Spleen (tissue), 11 donors: Measurements from ENCODE around the gene CLRN3. TPM values are rescaled to one million over a fixed set of nuclear protein-coding genes. Genes with fewer than 3 reads are reported as not detected.
A peak's percentile ranks its signal among the peaks of the same experiment; 100 is the strongest.

Source experiments
- DNase-seq: peaks from one replicate; pipeline ENCODE4 v3.0.0-alpha.2; 2020
- H3K27ac ChIP-seq, 8 donors: fragments of 200-600 bp; sonication (generic) in 7 of 8; 1 replicate in 4 of 8; 2 replicates in 4 of 8; pipeline versions ENCODE4 v1.5.0 to v1.8.0; 2016 to 2021; ENCODE audit warnings: inconsistent platforms in 4 of 8, mild to moderate bottlenecking in 4 of 8, moderate library complexity in 1 of 8
- H3K27me3 ChIP-seq, 7 donors: fragments of 200-600 bp; sonication (generic) in 6 of 7; replicated peaks in 1 of 7; 1 replicate in 4 of 7; 2 replicates in 3 of 7; pipeline versions ENCODE4 v1.5.0 to v1.8.0; 2016 to 2021; ENCODE audit warnings: inconsistent platforms in 3 of 7, mild to moderate bottlenecking in 1 of 7
- H3K36me3 ChIP-seq, 6 donors: fragments of 200-600 bp; sonication (generic) in 5 of 6; 1 replicate in 4 of 6; 2 replicates in 2 of 6; pipeline versions ENCODE4 v1.5.0 to v1.8.0; 2016 to 2021; ENCODE audit warnings: inconsistent platforms in 2 of 6
- H3K4me1 ChIP-seq, 6 donors: fragments of 200-600 bp; sonication (generic) in 5 of 6; 1 replicate in 3 of 6; 2 replicates in 3 of 6; pipeline versions ENCODE4 v1.5.0 to v1.8.0; 2016 to 2021; ENCODE audit warnings: inconsistent platforms in 3 of 6
- H3K4me3 ChIP-seq, 8 donors: fragments of 200-600 bp; sonication (generic) in 7 of 8; 1 replicate in 4 of 8; 2 replicates in 4 of 8; pipeline versions ENCODE4 v1.5.0 to v1.8.0; 2016 to 2021; ENCODE audit warnings: inconsistent platforms in 4 of 8, mild to moderate bottlenecking in 4 of 8, moderate library complexity in 2 of 8
- H3K9me3 ChIP-seq, 8 donors: fragments of 200-600 bp; sonication (generic) in 7 of 8; 1 replicate in 4 of 8; 2 replicates in 4 of 8; pipeline versions ENCODE4 v1.5.0 to v1.8.0; 2016 to 2021; ENCODE audit warnings: inconsistent platforms in 4 of 8
- POLR2A ChIP-seq, 3 donors: fragments of 450-650 bp; IDR thresholded peaks; one replicate each; pipeline ENCODE4 v1.5.1; 2017; ENCODE audit warnings: antibody characterized with exemption in 3 of 3, mild to moderate bottlenecking in 1 of 3
- POLR2AphosphoS5 ChIP-seq, 3 donors: sonication (generic); formaldehyde crosslinking; IDR thresholded peaks; one replicate each; pipeline ENCODE4 v1.5.1; 2017; ENCODE audit warnings: antibody characterized with exemption in 3 of 3
- WGBS, 5 donors: extraction: QIAGEN DNeasy Blood & Tissue Kit in 3 of 5; methylation state at CpG; one replicate each; pipeline versions ENCODE4 v1.1.5 to v1.1.7; 2013 to 2018; 5-methylcytosine and 5-hydroxymethylcytosine counted together
- intact Hi-C: fragments of 100-400 bp; cut with DNase I; formaldehyde crosslinking; loops from one replicate; pipeline ENCODE4 v1.15.0; 2023; ENCODE audit warnings: low total_unique reads
- polyA plus RNA-seq, 3 donors: library from polyadenylated mRNA; stranded (reverse); fragments of 200-250 nt; gene quantifications; one replicate each; pipeline ENCODE4 v1.2.1, GENCODE V29; 2013
- total RNA-seq, 7 donors: library from RNA; depleted of rRNA in 3 of 7; stranded (reverse); fragments of >200 nt in 3 of 7; fragmentation: NEBNext Ultra II Directional in 4 of 7; extraction: Animal tissue kit (Norgen Biotek cat#: 25700) in 4 of 7; gene quantifications; one replicate each; pipeline versions ENCODE4 v1.1.0 to v1.2.1, GENCODE V29; 2016 to 2021
- TF ChIP-seq, protein P1 (sequence below), 11 experiments: fragments of 200-600 bp in 7 of 11; fragments of 450-650 bp in 4 of 11; sonication (generic) in 4 of 11; IDR thresholded peaks in 8 of 11; conservative IDR thresholded peaks in 3 of 11; 1 replicate in 7 of 11; 2 replicates in 4 of 11; pipeline versions ENCODE4 v1.4.0 to v1.8.0; 2016 to 2021; ENCODE audit warnings: antibody characterized with exemption in 11 of 11, inconsistent platforms in 4 of 11, mild to moderate bottlenecking in 1 of 11
- donor health status: healthy with polysubstance abuse.
- donor health status: DM: no; HTN: no; CAD: no; lungs with moderate emphysema.
- donor health status: DM: no; HTN: no; CAD: no.
- donor health status: Bipolar disorder and iron deficiency.
- donor health status: healthy.
- donor health status: DM: no; HTN: no; CAD: no.
- donor health status: DM: yes; HTN: yes; CAD: no.

Gene CLRN3
- total and polyA plus RNA-seq, 10 donors: 0.22 to 0.43 TPM; not detected in 8

DNA sequence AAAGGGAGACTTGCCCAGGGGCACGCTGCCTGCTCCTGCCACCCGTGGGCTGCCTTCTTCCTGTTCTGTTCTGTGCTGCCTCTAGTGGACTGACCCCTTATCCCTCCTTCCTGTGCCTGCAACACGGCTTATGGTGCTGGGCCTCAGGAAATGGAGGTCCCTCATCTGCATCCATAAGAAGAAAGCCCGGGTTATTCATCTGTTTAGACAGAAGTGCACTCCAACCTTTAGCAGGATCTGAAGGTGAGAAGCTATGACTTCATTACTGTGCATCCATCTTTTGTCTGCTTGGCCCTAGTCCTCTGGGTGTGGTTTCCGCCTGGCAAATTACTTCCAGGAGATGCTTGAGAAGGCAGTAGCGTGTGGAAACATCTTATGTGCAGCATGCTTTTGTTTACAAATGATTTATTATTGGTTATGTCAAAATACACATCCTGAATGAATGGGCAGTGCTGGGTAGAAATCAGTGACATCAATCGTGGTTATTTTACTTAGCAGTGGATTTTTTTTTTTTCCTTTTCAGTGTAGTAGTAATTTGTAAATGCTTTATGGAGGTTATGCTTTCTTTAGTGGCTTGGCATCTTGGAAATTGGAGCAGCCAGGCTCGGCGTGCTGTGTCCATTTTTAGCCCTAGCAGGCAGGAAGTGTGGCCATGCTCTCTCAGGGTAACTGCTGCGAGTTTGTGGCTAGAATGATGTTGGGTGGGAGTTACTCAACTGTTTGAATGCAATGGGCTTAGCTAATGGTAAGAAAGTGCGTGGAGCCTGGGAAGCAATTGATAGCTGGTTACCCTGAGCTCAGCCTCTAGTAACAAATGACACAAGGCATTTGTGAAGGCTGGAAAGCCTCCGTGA is 26.9 kb upstream of the CLRN3 start:
- no peaks in the 10 kb centered on the region for H3K27me3 ChIP-seq
- DNase-seq: no peak
- peaks cover 0 to 62% (median 32%) of the 10 kb centered on the region in 6 donors for H3K4me1 ChIP-seq
- H3K36me3 ChIP-seq: no peaks in the 10 kb centered on the region
- no peak for TF ChIP-seq POLR2A (IDR thresholded peaks at IDR 0.05)
- TF ChIP-seq POLR2AphosphoS5 (IDR thresholded peaks at IDR 0.05): no peak
- TF ChIP-seq, protein P1, sequence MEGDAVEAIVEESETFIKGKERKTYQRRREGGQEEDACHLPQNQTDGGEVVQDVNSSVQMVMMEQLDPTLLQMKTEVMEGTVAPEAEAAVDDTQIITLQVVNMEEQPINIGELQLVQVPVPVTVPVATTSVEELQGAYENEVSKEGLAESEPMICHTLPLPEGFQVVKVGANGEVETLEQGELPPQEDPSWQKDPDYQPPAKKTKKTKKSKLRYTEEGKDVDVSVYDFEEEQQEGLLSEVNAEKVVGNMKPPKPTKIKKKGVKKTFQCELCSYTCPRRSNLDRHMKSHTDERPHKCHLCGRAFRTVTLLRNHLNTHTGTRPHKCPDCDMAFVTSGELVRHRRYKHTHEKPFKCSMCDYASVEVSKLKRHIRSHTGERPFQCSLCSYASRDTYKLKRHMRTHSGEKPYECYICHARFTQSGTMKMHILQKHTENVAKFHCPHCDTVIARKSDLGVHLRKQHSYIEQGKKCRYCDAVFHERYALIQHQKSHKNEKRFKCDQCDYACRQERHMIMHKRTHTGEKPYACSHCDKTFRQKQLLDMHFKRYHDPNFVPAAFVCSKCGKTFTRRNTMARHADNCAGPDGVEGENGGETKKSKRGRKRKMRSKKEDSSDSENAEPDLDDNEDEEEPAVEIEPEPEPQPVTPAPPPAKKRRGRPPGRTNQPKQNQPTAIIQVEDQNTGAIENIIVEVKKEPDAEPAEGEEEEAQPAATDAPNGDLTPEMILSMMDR (IDR thresholded peaks at IDR 0.05 in 8 of 11, conservative IDR thresholded peaks at IDR 0.05 in 3 of 11): no peak
- intact Hi-C loops: no loop called here
- H3K27ac ChIP-seq: peak overlapping the region in 7 of 8 donors; percentile 25 to 71 (median 32)
- no peak overlapping the region for H3K4me3 ChIP-seq
- WGBS, 5 donors: 20 to 32% (median 31%) methylated on average over 12 of the region's 12 CpGs
- peaks cover 0 to 8% (median 0%) of the 10 kb centered on the region in 8 donors for H3K9me3 ChIP-seq

DNA sequence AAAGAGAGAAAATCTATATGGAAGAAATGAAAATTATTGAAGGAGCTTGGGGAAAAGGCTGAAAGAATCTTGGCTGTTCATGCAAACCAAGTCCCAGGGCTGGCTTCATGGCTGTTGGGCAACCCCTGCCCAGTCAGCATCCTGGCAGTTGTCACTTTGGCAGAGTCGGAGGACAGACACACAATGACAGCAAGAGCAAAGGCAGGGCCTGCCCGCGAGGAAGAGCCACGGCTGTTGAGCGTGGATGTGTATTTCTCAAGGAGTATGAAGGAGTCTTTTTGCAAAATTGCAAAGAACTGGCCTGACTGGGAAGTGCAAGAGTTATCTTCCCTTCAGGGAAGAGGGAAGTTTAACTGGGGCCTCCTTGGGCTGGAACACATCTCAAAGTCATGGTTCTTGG is 25.8 kb upstream of the CLRN3 start:
- no peak for DNase-seq
- peak in 2 of 3 donors; percentile 18 to 50 for TF ChIP-seq POLR2AphosphoS5 (IDR thresholded peaks at IDR 0.05)
- TF ChIP-seq, protein P1 (IDR thresholded peaks at IDR 0.05 in 8 of 11, conservative IDR thresholded peaks at IDR 0.05 in 3 of 11): no peak
- peaks cover 0 to 59% (median 32%) of the 10 kb centered on the region in 6 donors for H3K4me1 ChIP-seq
- WGBS, 5 donors: 53 to 97% (median 69%) methylated on average over 5 of the region's 5 CpGs
- H3K36me3 ChIP-seq: no peaks in the 10 kb centered on the region
- H3K27me3 ChIP-seq: no peaks in the 10 kb centered on the region
- H3K9me3 ChIP-seq: peaks cover 0 to 8% (median 0%) of the 10 kb centered on the region in 8 donors
- intact Hi-C loops: no loop called here
- H3K27ac ChIP-seq: peak overlapping the region in 3 of 8 donors; percentile 64 to 71 (median 66)
- no peak overlapping the region for H3K4me3 ChIP-seq

DNA sequence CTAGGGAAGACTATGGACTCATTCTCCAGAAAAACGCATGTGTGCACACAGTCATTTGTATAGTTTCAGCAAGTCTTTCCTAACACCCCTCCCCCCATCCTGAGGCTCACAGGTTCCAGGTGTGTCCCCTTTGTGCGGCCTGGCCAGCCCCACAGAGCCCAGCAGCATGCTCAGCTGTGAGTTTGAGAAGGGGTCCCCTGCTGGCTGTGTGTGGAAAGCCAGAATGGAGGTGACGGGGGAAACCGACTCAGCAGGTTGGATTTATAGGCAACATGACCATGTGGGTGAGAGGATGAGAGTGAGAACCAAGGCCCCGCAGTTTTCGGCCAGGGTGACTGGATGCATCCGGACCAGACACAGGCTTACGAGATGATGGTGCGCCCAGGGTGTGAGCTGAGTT is 24.1 kb upstream of the CLRN3 start:
- peaks cover 0 to 45% (median 24%) of the 10 kb centered on the region in 6 donors for H3K4me1 ChIP-seq
- intact Hi-C loops: no loop called here
- no peaks in the 10 kb centered on the region for H3K36me3 ChIP-seq
- peaks cover 0 to 8% (median 0%) of the 10 kb centered on the region in 8 donors for H3K9me3 ChIP-seq
- no peak overlapping the region for H3K27ac ChIP-seq
- WGBS, 5 donors: 89 to 98% (median 96%) methylated on average over 9 of the region's 9 CpGs
- no peaks in the 10 kb centered on the region for H3K27me3 ChIP-seq
- no peak for TF ChIP-seq POLR2AphosphoS5 (IDR thresholded peaks at IDR 0.05)
- no peak for TF ChIP-seq POLR2A (IDR thresholded peaks at IDR 0.05)
- TF ChIP-seq, protein P1 (IDR thresholded peaks at IDR 0.05 in 8 of 11, conservative IDR thresholded peaks at IDR 0.05 in 3 of 11): no peak
- H3K4me3 ChIP-seq: no peak overlapping the region
- no peak for DNase-seq

DNA sequence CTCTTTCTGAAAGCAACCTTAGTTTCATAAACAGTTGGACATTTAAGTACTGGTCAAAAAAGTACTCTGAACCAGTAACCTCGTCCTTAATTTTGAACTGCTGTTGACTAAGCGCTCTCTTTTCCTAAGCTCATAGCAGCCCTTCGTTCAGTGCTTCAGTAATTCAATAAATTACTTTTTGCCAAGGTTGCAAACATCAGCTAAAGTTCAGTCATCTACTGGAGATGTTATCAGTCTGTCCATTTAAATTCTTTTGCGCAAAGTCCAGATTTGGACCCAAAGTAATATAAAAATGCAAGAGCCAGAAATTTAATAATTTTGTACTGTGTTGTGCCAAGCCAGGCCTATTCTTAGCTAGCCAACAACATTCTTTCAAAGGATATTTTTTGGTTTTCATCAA is 22.6 kb upstream of the CLRN3 start:
- H3K27me3 ChIP-seq: no peaks in the 10 kb centered on the region
- H3K4me3 ChIP-seq: no peak overlapping the region
- H3K36me3 ChIP-seq: no peaks in the 10 kb centered on the region
- 83 to 93% (median 91%) methylated on average over 4 of the region's 4 CpGs for WGBS, 5 donors
- H3K9me3 ChIP-seq: peaks cover 0 to 8% (median 0%) of the 10 kb centered on the region in 8 donors
- TF ChIP-seq, protein P1 (IDR thresholded peaks at IDR 0.05 in 8 of 11, conservative IDR thresholded peaks at IDR 0.05 in 3 of 11): no peak
- TF ChIP-seq POLR2A (IDR thresholded peaks at IDR 0.05) (no peak), POLR2AphosphoS5 (IDR thresholded peaks at IDR 0.05) (no peak)
- no peak for DNase-seq
- intact Hi-C loops: no loop called here
- peaks cover 0 to 30% (median 17%) of the 10 kb centered on the region in 6 donors for H3K4me1 ChIP-seq
- H3K27ac ChIP-seq: no peak overlapping the region
